IMR-90 (cell line): ENCODE data around the gene PRKN. TPM values are rescaled to one million over a fixed set of nuclear protein-coding genes. Genes with fewer than 3 reads are reported as not detected.

Experiments used
- ATAC-seq: fragments of 200-7000 bp; cut with Tn5 transposase; 2 replicates; pipeline ENCODE4 v1.9.1; 2020; ENCODE audit warnings: low read depth, mild to moderate bottlenecking, moderate library complexity
- BruUV-seq: library from RNA; stranded (reverse); fragments of 400-500 nt; replicated peaks from 2 replicates; lab custom pipeline; 2021; lab: Mats Ljungman, UMichigan
- CTCF ChIA-PET: fragments of 300-600 bp; formaldehyde crosslinking; extraction: SDS; loops from one replicate; lab custom pipeline; 2021; ENCODE audit warnings: antibody characterized with exemption; lab: Yijun Ruan, JAX
- POLR2A ChIA-PET: fragments of 300-600 bp; sonication (Branson Sonifier 250); formaldehyde crosslinking; loops from one replicate; lab custom pipeline; 2022; ENCODE audit warnings: antibody characterized with exemption; ENCODE audit not compliant: unreplicated experiment; lab: Charles Lee
- DNase-seq: peaks from one replicate; pipeline ENCODE4 v3.0.0; 2013
- H2AFZ ChIP-seq: replicated peaks from 2 replicates; pipeline ENCODE3; 2013; ENCODE audit warnings: low read length, mild to moderate bottlenecking; ENCODE audit not compliant: poor library complexity
- H2AK5ac ChIP-seq: 2 replicates; pipeline ENCODE4 v1.6.1; 2013; ENCODE audit warnings: low read depth, low read length, inconsistent platforms
- H2AK9ac ChIP-seq: replicated peaks from 2 replicates; pipeline ENCODE3; 2013; ENCODE audit warnings: mild to moderate bottlenecking, low read depth, low read length, moderate library complexity; ENCODE audit not compliant: poor library complexity
- H2BK120ac ChIP-seq: 2 replicates; pipeline ENCODE4 v1.6.1; 2013; ENCODE audit warnings: low read depth, low read length, inconsistent platforms
- H2BK15ac ChIP-seq: 3 replicates; pipeline ENCODE4 v1.6.1; 2013; ENCODE audit warnings: low read depth, low read length, inconsistent platforms
- H2BK20ac ChIP-seq: 2 replicates; pipeline ENCODE4 v1.6.1; 2013; ENCODE audit warnings: low read depth, mild to moderate bottlenecking, inconsistent platforms, low read length, moderate library complexity
- H2BK5ac ChIP-seq: 2 replicates; pipeline ENCODE4 v1.6.1; 2013; ENCODE audit warnings: mild to moderate bottlenecking, low read depth, low read length, inconsistent platforms; ENCODE audit not compliant: poor library complexity, severe bottlenecking
- H3K14ac ChIP-seq: replicated peaks from 2 replicates; pipeline ENCODE4 v1.6.1; 2013; ENCODE audit warnings: low read depth, low read length, inconsistent platforms
- H3K18ac ChIP-seq: 2 replicates; pipeline ENCODE4 v1.6.1; 2013; ENCODE audit warnings: low read depth, low read length, control low read depth
- H3K23ac ChIP-seq: 2 replicates; pipeline ENCODE4 v1.6.1; 2013; ENCODE audit warnings: low read depth, low read length, inconsistent platforms
- H3K27ac ChIP-seq: 2 replicates; pipeline ENCODE4 v1.5.1; 2013; ENCODE audit warnings: mild to moderate bottlenecking, control low read depth, low read length; ENCODE audit not compliant: insufficient read depth
- H3K27me3 ChIP-seq: 2 replicates; pipeline ENCODE4 v1.6.1; 2013; ENCODE audit warnings: low read length; ENCODE audit not compliant: control insufficient read depth, insufficient read depth
- H3K36me3 ChIP-seq: 2 replicates; pipeline ENCODE4 v1.6.1; 2013; ENCODE audit warnings: low read length, mixed read lengths; ENCODE audit not compliant: control insufficient read depth, insufficient read depth
- H3K4ac ChIP-seq: 2 replicates; pipeline ENCODE4 v1.6.1; 2013; ENCODE audit warnings: low read depth, low read length, inconsistent platforms
- H3K4me1 ChIP-seq: 2 replicates; pipeline ENCODE4 v1.6.1; 2013; ENCODE audit warnings: low read length, mixed read lengths; ENCODE audit not compliant: control insufficient read depth, insufficient read depth
- H3K4me2 ChIP-seq: 2 replicates; pipeline ENCODE4 v1.6.1; 2013; ENCODE audit warnings: low read depth, mild to moderate bottlenecking, control low read depth, low read length, moderate library complexity
- H3K4me3 ChIP-seq: 2 replicates; pipeline ENCODE4 v1.5.1; 2013; ENCODE audit warnings: low read depth, mild to moderate bottlenecking, control low read depth, low read length, moderate library complexity; ENCODE audit not compliant: insufficient read depth
- H3K56ac ChIP-seq: 2 replicates; pipeline ENCODE4 v1.6.1; 2013; ENCODE audit warnings: low read length, inconsistent platforms; ENCODE audit not compliant: insufficient read depth; ENCODE audit errors: extremely low read depth
- H3K79me1 ChIP-seq, 2 experiments: 2 replicates each; pipeline ENCODE4 v1.6.1; 2013; ENCODE audit warnings: low read length in 2 of 2, inconsistent platforms in 1 of 2, low read depth in 1 of 2
- H3K9ac ChIP-seq: 2 replicates; pipeline ENCODE4 v1.6.1; 2013; ENCODE audit warnings: low read depth, low read length, control low read depth
- H3K9me1 ChIP-seq: 2 replicates; pipeline ENCODE4 v1.6.1; 2013; ENCODE audit warnings: low read length, inconsistent platforms; ENCODE audit not compliant: insufficient read depth
- H3K9me3 ChIP-seq: 2 replicates; pipeline ENCODE4 v1.6.1; 2013; ENCODE audit warnings: low read length; ENCODE audit not compliant: control insufficient read depth, insufficient read depth
- H4K20me1 ChIP-seq: 2 replicates; pipeline ENCODE4 v1.6.1; 2013; ENCODE audit warnings: low read length, inconsistent platforms; ENCODE audit not compliant: insufficient read depth
- H4K5ac ChIP-seq: 2 replicates; pipeline ENCODE4 v1.6.1; 2013; ENCODE audit warnings: mild to moderate bottlenecking, low read depth, low read length, control low read depth
- H4K8ac ChIP-seq, 2 experiments: 2 replicates each; pipeline ENCODE4 v1.6.1; 2013; ENCODE audit warnings: low read depth in 2 of 2, low read length in 2 of 2, control low read depth in 1 of 2, inconsistent platforms in 1 of 2
- H4K91ac ChIP-seq: 2 replicates; pipeline ENCODE4 v1.6.1; 2013; ENCODE audit warnings: low read depth, low read length, inconsistent platforms; ENCODE audit not compliant: insufficient read depth
- CHD1 ChIP-seq: IDR thresholded peaks from 2 replicates; pipeline ENCODE4 v1.6.1; 2012; ENCODE audit warnings: low read depth, low read length, improper control_type of control experiment
- MAZ ChIP-seq: IDR thresholded peaks from 2 replicates; pipeline ENCODE4 v1.6.1; 2012; ENCODE audit warnings: low read depth, mild to moderate bottlenecking, low read length, improper control_type of control experiment, moderate library complexity, borderline replicate concordance
- MXI1 ChIP-seq: IDR thresholded peaks from 2 replicates; pipeline ENCODE4 v1.6.1; 2012; ENCODE audit warnings: low read depth, mild to moderate bottlenecking, low read length, moderate library complexity, borderline replicate concordance
- NFE2L2 ChIP-seq: fragments of 150-350 bp; IDR thresholded peaks from 2 replicates; pipeline ENCODE4 v1.6.1; 2016; ENCODE audit warnings: low read depth, mild to moderate bottlenecking, low read length
- POLR2A ChIP-seq: IDR thresholded peaks from 2 replicates; pipeline ENCODE4 v1.6.1; 2012; ENCODE audit warnings: mild to moderate bottlenecking, low read depth, low read length
- RAD21 ChIP-seq: IDR thresholded peaks from 2 replicates; pipeline ENCODE4 v1.6.1; 2012; ENCODE audit warnings: low read length, improper control_type of control experiment
- RFX5 ChIP-seq: IDR thresholded peaks from 2 replicates; pipeline ENCODE4 v1.8.0; 2012; ENCODE audit warnings: low read depth, mild to moderate bottlenecking, low read length, moderate library complexity
- WGBS, 2 experiments: methylation state at CpG; one replicate each; pipeline versions ENCODE4 v1.1.5 to v1.1.7; 2013; ENCODE audit warnings: missing lambda C conversion rate in 2 of 2; ENCODE audit not compliant: insufficient read length in 1 of 2; ENCODE audit errors: extremely low coverage in 2 of 2; 5-methylcytosine and 5-hydroxymethylcytosine counted together
- dilution Hi-C: fragments of 300-500 bp; cut with HindIII; formaldehyde crosslinking; loops from one replicate; pipeline ENCODE4 v1.14.3; 2018; ENCODE audit warnings: low sequenced_read_pairs; ENCODE audit not compliant: unreplicated experiment
- in situ Hi-C: fragments of 300-500 bp; cut with MboI; formaldehyde crosslinking; loops from 3 replicates; pipeline ENCODE4 v1.14.3; 2019; ENCODE audit warnings: low sequenced_read_pairs, inconsistent platforms, mixed read lengths
- intact Hi-C: fragments of 100-400 bp; cut with micrococcal nuclease; formaldehyde crosslinking; loops from 2 replicates; pipeline ENCODE4 v1.10.0; 2022
- polyA plus RNA-seq, 3 experiments: library from polyadenylated mRNA; depleted of rRNA; stranded (reverse); fragments of >200 nt; gene quantifications; 2 replicates each; pipeline ENCODE4 v1.2.3, GENCODE V29; 2012; ENCODE audit warnings: low replicate concordance in 1 of 3
- total RNA-seq: library from RNA; depleted of rRNA; stranded (reverse); fragments of >200 nt; gene quantifications from 2 replicates; pipeline ENCODE4 v1.2.3, GENCODE V29; 2012

Gene PRKN
- total and polyA plus RNA-seq, 2 of the 4 experiments (the other 2 are of a cell fraction) = 0.15 to 0.18 TPM

DNA sequence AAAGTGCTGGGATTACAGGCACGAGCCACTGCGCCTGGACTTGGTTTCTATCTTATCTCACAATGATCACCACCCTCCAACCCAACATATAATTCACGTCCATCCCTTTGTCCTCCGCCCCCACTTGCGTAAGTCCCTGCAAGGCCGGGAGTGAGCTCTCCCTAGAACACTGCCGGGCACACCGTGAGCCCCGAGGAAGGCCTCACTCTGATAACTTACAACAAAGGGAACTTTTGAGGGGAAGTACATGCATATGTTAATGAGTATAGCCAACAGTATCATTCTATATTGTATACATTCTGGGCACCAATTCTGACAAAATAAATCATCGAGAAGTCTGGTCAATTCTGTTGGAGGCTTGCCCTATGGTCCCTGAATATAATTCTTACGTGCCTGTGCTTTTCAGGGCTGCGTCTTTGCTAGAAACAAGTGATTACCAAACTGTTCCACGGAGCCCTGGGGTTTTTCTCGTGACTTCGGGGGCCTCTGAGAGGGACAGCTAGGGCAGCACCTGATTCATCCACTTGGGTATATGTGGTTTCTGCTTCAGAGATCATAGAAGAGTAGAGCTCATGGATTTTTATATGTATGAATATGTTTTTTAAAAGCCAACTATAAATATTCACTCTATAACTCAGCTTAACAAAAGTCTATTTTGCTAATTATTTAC is 983.9 kb downstream of the PRKN start:
- no peak overlapping the region for H3K23ac ChIP-seq
- no peak overlapping the region for H4K91ac ChIP-seq
- H2BK120ac ChIP-seq = no peak overlapping the region
- H4K20me1 ChIP-seq = no peaks in the 10 kb centered on the region
- no peaks in the 10 kb centered on the region for H3K4me1 ChIP-seq
- TF ChIP-seq RFX5 (no peak), POLR2A (no peak), MXI1 (no peak), MAZ (no peak), CHD1 (no peak), NFE2L2 (no peak), RAD21 (no peak)
- no peak overlapping the region for H2AFZ ChIP-seq
- H2AK9ac ChIP-seq = no peak overlapping the region
- H2BK5ac ChIP-seq = no peak overlapping the region
- WGBS, 2 experiments = 60% methylated on average over 1 of the region's 15 CpGs; no CpG with 5 or more reads in 1 of the 2 experiments
- intact Hi-C loops = no loop called here
- ATAC-seq (no peak), DNase-seq (no peak)
- H3K4ac ChIP-seq = no peak overlapping the region
- no TSS peak for BruUV-seq
- no peaks in the 10 kb centered on the region for H3K36me3 ChIP-seq
- no peak overlapping the region for H3K14ac ChIP-seq
- no peak overlapping the region for H2BK20ac ChIP-seq
- POLR2A ChIA-PET = no interaction called here
- in situ Hi-C loops = no loop called here
- H3K9me3 ChIP-seq = peaks cover 23% of the 10 kb centered on the region
- H3K27me3 ChIP-seq = no peaks in the 10 kb centered on the region
- dilution Hi-C loops = no loop called here
- no peak overlapping the region for H3K4me2 ChIP-seq
- no peak overlapping the region for H3K27ac ChIP-seq
- H3K9me1 ChIP-seq = no peaks in the 10 kb centered on the region
- H2BK15ac ChIP-seq = no peak overlapping the region
- H4K5ac ChIP-seq = no peak overlapping the region
- H2AK5ac ChIP-seq = no peak overlapping the region
- no peak overlapping the region for H3K4me3 ChIP-seq
- H3K18ac ChIP-seq = no peak overlapping the region
- H3K79me1 ChIP-seq = no peaks in the 10 kb centered on the region
- H4K8ac ChIP-seq = no peak overlapping the region
- no peak overlapping the region for H3K9ac ChIP-seq
- H3K56ac ChIP-seq = no peak overlapping the region
- CTCF ChIA-PET = interaction anchor here (0.6 kb wide), 1 partner anchor 492 kb away, joined by 3 read pairs; no protein-coding TSS in a partner anchor
